HG02938 (cell line): ENCODE data around the gene IL12A.

Source experiments
- ATAC-seq: cut with Tn5 transposase; IDR thresholded peaks from one replicate; pipeline ENCODE4 v1.9.1; 2021; ENCODE audit warnings: mild to moderate bottlenecking, moderate library complexity; ENCODE audit not compliant: unreplicated experiment

IL12A gene

DNA sequence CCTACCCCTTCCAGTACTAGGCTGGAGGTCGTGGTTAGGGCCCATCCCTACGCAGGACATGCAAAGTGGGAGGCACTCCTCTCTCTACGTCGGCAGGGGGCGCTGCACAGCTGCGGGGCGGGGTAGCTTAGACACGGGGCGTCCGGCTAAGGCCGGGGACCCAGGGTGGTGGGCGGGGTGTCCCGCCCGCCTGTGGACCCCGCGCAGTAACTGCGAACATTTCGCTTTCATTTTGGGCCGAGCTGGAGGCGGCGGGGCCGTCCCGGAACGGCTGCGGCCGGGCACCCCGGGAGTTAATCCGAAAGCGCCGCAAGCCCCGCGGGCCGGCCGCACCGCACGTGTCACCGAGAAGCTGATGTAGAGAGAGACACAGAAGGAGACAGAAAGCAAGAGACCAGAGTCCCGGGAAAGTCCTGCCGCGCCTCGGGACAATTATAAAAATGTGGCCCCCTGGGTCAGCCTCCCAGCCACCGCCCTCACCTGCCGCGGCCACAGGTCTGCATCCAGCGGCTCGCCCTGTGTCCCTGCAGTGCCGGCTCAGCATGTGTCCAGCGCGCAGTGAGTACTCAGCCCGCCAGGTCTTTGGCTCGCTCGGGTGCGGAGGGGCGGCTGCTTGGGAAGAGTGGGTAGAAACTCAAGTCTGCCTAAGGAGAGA is at the start of gene IL12A:
TSS of gene IL12A (plus strand) at position 219 of the 655 bp plus-strand sequence.
- peak; percentile 94 for ATAC-seq

DNA sequence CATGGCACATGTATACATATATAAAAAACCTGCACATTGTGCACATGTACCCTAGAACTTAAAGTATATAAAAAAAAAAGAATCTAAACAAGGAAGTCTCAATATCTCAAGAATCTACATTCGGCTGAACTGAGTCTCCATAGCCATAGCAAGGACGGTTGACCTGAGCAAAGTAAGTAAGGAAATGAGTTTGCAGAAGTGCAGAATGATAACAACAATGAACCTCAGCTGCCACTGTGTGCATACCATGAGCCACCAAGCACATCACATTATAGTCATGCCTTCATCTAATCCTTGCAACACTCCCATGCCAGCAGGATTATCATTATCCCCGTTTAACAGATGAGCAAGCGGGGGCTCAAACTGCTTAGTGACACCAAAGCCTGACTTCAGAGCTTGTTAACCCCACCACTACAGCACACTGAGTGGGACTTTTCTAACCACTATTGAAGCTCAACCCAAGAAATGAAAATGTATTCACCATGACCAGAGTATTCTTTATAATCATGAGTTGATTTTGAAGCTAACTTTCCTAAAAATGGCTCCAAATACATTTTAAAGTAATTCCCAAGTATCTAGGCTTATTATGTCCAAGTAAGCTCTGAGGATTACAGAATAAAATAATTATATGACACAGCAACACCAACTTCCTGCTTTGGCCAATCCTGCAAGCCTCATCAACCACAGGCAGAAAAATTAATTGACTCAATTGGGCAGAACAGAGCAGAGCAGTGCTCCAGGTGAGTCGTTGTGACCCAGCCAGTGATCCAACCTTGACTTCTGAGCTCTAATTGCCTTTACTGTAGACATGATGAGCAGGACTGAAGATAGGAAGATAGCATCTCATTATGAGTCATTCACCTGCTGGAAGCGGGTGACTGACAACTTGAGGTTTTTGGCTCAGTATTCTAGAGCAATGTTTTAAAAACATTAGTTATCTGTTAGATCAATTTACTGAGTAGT is 47.3 kb upstream of the IL12A start:
- ATAC-seq: peak; percentile 70

- no peak for ATAC-seq
Measured at GRCh38 chr3:159944781-159945180, 43.9 kb upstream of the IL12A start.

GRCh38 chr3:159945930-159946329 is 42.7 kb upstream of the IL12A start:
- ATAC-seq: no peak

- ATAC-seq: no peak
Measured at GRCh38 chr3:159947220-159947619, 41.4 kb upstream of the IL12A start.

GRCh38 chr3:159948429-159949144 is 40.0 kb upstream of the IL12A start:
- ATAC-seq: no peak

DNA sequence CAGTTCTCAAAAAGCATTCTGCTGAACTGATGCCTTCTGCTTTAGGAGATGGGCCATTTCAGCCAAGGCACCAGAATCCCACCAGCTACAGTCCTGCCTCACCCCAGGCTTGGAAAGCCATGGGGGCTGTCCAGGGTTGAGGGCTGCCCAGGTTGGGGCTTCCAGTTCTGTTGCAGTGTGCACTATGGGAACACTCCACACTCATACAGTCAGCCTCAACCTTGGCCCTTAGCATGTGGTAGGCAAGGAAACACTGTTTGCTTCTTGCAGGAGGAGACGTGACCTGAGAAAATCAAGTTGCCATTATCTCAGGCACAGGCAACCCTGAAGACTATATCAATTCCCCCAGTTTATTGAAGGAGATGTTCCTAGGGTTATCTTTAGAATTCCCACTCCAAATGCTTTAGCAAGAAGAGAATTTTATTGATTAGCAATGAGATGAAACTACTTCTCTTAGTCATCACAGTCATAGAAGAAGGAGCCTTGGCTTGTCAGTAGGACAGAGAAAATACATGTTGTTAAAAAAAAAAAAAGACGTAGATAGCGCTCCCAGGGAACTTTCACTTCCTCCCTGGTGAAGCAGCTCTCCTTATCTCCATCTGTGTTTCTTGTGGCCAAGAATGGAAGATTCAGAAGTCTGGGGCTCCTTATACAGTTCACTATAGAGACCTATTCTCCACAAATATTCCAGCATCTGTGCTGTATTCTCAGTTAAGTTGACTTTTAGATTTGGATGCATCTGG is 38.3 kb upstream of the IL12A start:
- ATAC-seq: peak; percentile 73

DNA sequence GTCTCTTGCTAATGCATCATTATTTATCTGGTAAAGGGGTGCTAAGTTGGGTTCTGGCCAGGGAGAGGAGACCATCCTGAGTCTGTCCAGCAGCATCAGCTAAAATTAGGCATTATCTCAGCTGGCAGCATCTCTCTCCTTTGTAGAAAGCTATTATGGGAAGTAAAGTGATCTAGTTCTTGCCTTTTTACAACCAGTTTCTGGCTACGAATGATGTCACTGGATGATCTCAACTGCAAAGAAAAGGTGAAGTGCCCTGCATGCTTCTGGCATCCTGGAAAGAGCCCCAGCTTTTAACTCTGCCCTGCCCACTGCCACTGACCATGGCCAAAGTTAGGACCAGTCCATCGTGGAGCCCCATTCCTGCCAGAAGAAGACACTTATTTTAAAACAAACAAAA is 37.1 kb upstream of the IL12A start:
- ATAC-seq: no peak

DNA sequence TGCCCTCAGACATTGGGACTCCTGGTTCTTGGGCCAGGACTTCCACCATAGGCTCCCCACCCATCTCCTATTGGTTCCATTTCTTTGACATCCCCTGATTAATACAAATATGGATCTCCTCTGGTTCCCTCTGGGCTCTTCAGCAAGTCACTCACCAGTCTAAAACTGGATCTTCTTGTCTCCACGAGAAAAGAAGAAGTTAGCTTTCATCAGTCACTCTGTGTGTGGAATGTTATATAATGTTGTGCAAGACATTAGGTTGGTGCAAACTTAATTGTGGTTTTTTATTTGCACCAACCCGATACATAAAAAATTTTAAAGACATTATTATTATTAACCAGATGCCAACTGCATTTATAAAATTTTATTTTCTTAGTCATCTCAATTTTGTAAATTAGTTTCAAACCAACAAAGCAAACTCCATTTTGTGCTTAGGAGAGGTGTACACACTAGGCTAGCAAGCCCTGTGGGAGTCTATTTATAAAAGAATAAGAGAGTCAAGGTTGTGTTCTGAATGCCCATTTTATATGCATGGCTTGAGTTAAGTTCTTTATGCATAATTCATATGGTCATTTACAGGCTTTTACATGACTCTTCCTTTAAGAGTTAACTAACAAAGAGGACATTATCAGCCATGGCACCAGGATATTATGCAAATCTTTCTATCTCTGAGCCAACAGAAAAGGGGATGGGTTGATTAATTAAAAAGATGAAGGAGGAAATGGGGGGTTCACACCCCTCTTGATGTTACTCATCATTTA is 35.1 kb upstream of the IL12A start:
- no peak for ATAC-seq

DNA sequence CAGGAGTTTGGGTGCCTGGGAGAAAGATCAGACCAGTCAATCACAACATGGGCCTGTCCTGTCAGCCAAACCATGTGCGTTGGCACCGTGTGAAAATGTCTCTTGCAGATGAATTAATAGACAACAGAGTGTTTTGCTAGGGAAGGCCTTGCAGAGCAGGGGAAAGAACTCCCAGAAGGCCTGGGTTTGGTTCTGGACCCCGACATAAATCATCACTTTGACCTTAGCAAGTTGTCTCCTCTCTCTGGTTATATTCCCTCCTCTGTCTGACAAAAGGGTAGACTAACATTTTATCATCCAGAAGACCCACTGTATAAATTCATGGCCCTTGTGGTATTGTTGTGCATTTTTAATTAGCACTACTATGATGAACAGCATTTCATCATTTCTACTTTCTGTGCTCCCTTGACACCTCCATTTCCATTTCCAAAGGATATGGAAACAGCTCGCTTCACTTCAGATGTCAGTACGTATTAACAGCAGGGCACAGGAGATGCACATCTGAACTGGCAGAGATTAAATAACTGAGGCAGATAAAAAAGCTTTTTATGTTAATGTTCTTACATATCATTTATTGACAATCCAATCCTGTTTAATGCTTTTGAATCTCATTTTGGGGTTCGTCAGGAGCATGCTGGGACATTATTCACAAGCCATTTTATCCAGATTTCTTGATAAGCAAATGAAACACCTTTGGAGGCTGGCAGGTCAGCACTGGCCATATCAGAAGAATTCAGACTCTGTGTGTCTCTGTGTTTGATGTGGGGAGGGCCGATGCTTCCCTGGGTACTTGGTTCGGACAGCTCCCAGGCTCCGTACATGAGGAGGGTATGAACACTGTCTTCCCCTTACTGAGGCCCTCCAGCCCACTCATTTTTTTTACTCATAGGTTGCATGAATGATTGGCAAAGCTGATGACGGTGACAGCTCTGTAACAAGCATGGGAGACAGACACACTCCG is 28.2 kb upstream of the IL12A start:
- ATAC-seq: no peak

GRCh38 chr3:159964166-159964973 is 24.3 kb upstream of the IL12A start:
- ATAC-seq: peak; percentile 100

DNA sequence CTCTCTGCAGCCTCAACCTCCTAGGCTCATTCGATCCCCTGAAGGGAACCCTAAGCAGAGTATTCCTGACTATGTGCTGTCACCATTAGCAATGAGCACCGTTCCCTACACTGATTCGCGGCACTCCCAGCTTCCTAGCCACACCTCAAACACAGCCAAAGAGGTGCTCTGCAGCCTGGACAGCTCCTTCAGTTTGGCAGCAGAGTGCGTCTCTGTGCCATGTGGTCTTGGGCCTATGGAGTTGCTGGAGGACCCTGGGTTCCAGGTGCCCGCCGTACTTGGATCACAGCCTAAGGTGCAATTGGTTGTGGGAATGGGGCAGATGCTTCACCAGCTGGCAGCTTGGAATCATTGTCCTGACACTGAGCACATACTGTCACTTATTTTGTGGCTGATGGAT is 17.3 kb upstream of the IL12A start:
- no peak for ATAC-seq

DNA sequence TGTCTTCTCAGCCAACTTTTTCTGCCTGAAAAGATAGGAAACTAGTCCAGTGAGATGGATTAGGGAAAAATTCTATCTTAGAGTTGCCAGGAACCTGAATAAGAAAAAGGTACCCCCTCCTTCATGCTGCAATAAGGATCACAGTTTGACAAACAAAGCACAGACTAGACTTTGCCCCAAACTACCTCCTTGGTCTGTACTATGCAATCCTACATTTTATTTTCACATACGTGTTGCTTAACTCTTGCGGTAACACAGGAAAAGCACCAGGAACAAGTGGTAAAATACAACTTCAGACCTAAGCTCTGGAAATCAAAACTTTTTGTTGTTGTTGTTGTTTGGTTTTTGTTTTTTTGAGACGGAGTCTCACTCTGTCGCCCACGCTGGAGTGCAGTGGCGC is 11.3 kb upstream of the IL12A start:
- no peak for ATAC-seq

GRCh38 chr3:159978353-159978752 is 10.3 kb upstream of the IL12A start:
- ATAC-seq: peak; percentile 99

DNA sequence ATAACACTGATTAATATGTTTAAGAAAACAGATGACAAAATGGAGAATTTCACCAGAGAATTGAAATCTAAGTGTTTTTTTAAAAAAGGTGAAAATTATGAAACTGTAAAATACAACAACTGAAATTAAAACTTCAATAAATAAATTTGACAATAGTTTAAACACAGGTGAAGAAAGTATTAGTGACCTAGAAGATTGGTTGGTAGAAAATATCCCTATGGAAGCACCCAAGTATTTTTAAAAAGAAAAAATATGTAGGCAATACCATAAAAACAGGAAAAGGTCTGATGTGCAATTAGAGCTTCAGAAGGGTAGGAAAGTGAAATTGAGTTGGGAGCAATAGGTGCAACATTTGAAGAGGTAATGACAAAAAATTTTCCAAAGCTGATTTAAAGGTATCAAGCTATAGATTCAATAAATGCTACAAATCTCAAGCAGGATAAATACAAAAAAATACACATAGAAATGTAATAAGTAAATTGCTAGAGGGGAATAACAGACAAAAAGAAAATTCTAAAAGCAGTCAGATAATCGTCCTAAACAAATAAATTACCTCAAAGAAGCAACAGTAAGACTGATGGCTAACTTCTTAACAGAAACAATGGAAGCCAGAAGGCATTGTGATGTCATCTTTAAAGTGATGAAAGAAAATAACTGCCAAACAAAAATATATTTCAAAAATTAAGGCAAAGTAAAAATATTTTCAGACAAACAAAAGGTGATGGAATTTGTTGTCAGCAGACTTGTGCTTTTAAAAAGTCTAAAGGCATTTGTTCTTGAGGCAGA is 9.5 kb upstream of the IL12A start:
- ATAC-seq: no peak

DNA sequence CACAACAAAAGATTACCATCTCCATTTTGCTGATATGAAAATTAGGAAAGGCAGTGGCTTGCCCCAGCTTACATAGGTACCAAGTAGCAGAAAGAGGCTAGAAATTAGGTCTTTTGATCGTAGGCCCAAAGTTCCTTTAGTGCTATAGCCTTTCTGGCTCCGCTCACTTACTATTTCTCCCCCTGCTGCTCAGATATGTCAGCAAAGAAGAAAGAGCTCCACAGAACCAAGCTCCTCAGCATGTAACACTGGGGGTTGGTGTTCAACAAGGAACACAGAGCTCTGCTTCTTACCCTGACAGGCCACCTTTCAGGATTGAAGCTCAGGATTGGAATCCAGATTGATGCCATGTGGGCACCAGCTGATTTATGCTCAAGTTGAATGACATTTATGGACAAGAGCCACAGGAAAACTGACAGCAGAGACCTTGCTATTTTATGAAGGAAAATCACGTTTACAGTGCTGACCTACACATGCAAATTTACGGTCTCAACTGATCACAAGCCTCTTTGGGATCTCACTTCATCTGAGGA is 6.1 kb upstream of the IL12A start:
- no peak for ATAC-seq

DNA sequence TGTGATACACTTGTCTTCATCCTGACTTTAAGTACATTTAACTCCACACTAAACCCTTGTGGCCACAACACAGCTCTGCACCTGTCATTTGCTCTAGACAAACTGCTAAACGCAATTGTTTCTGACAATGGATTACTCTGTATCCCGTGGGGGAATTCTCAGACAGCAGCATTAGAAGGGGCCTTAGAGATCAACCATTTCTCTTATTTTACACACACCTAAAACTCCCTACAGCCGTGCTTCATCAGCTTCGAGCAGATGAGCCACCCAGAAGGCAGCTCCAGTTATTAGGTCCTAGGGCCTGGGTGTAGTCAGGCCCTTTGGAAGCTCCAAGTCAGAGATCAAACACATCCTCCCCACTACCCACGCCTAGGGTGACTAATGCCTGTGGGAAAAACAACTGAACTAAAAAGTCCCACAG is 1.3 kb upstream of the IL12A start:
- ATAC-seq: no peak
